Nephron progenitor cell (in vitro differentiated cells): ENCODE measurements around the gene TWNK.

Experiments used
- DNase-seq: peaks from one replicate; pipeline ENCODE4 v3.0.0; 2021
- H3K27ac Mint-ChIP-seq: 2 replicates; pipeline ENCODE4 v1.8.0; 2021; ENCODE audit warnings: mild to moderate bottlenecking, moderate library complexity, mixed read lengths
- H3K27me3 Mint-ChIP-seq: 2 replicates; pipeline ENCODE4 v1.8.0; 2021; ENCODE audit warnings: mild to moderate bottlenecking, low read depth, mixed read lengths; ENCODE audit not compliant: poor library complexity
- H3K36me3 Mint-ChIP-seq: 2 replicates; pipeline ENCODE4 v1.8.0; 2021; ENCODE audit warnings: low read depth, mixed read lengths
- H3K4me1 Mint-ChIP-seq: 2 replicates; pipeline ENCODE4 v1.8.0; 2021; ENCODE audit warnings: mixed read lengths
- H3K4me3 Mint-ChIP-seq: 2 replicates; pipeline ENCODE4 v1.8.0; 2021; ENCODE audit warnings: mild to moderate bottlenecking, moderate library complexity, mixed read lengths
- H3K9me3 Mint-ChIP-seq: 2 replicates; pipeline ENCODE4 v1.8.0; 2021; ENCODE audit warnings: mild to moderate bottlenecking, moderate library complexity, mixed read lengths
- CTCF ChIP-seq: fragments of 200-600 bp; sonication (generic); IDR thresholded peaks from 2 replicates; pipeline ENCODE4 v1.5.0; 2021; ENCODE audit warnings: antibody characterized with exemption

The TWNK gene

GRCh38 chr10:101013365-101013825 is 26.1 kb downstream of the TWNK start:
- Mint-ChIP-seq H3K27me3 (peaks cover 39% of the 10 kb centered on the region), H3K36me3 (no peaks in the 10 kb centered on the region), H3K9me3 (no peaks in the 10 kb centered on the region), H3K4me3 (no peak overlapping the region), H3K27ac (no peak overlapping the region), H3K4me1 (peaks cover 68% of the 10 kb centered on the region)
- no peak for DNase-seq
- TF ChIP-seq CTCF, result no peak

GRCh38 chr10:101014230-101014884 is 27.0 kb downstream of the TWNK start:
- Mint-ChIP-seq H3K27me3 (peaks cover 48% of the 10 kb centered on the region), H3K9me3 (no peaks in the 10 kb centered on the region), H3K4me1 (peaks cover 63% of the 10 kb centered on the region), H3K27ac (no peak overlapping the region), H3K36me3 (no peaks in the 10 kb centered on the region), H3K4me3 (no peak overlapping the region)
- peak; percentile 81 for TF ChIP-seq CTCF
- DNase-seq, result peak; percentile 90

GRCh38 chr10:101014966-101015581 is 27.7 kb downstream of the TWNK start:
- Mint-ChIP-seq H3K4me1 (peaks cover 62% of the 10 kb centered on the region), H3K27me3 (peaks cover 53% of the 10 kb centered on the region), H3K27ac (no peak overlapping the region), H3K36me3 (no peaks in the 10 kb centered on the region), H3K9me3 (no peaks in the 10 kb centered on the region), H3K4me3 (no peak overlapping the region)
- no peak for DNase-seq
- TF ChIP-seq CTCF, result no peak

GRCh38 chr10:101015582-101015973 is 28.2 kb downstream of the TWNK start:
- peaks cover 62% of the 10 kb centered on the region for H3K4me1 Mint-ChIP-seq
- no peak for TF ChIP-seq CTCF

GRCh38 chr10:101016814-101017213 is 29.5 kb downstream of the TWNK start:
- H3K27me3 Mint-ChIP-seq, result peaks cover 70% of the 10 kb centered on the region
- no peak overlapping the region for H3K4me3 Mint-ChIP-seq
- DNase-seq, result no peak
- H3K4me1 Mint-ChIP-seq, result peaks cover 62% of the 10 kb centered on the region
- H3K27ac Mint-ChIP-seq, result peak overlapping the region; percentile 42
- no peaks in the 10 kb centered on the region for H3K9me3 Mint-ChIP-seq
- H3K36me3 Mint-ChIP-seq, result no peaks in the 10 kb centered on the region
- TF ChIP-seq CTCF, result no peak

More at GRCh38 chr10:101015582-101015973, 28.2 kb downstream of the TWNK start:
- H3K27ac Mint-ChIP-seq, result no peak overlapping the region
- no peaks in the 10 kb centered on the region for H3K36me3 Mint-ChIP-seq
- no peak for DNase-seq
- H3K27me3 Mint-ChIP-seq, result peaks cover 58% of the 10 kb centered on the region
- H3K9me3 Mint-ChIP-seq, result no peaks in the 10 kb centered on the region
- H3K4me3 Mint-ChIP-seq, result no peak overlapping the region

- no peak overlapping the region for H3K27ac Mint-ChIP-seq
- H3K27me3 Mint-ChIP-seq, result peaks cover 80% of the 10 kb centered on the region
- peak overlapping the region; percentile 38 for H3K4me3 Mint-ChIP-seq
- H3K9me3 Mint-ChIP-seq, result no peaks in the 10 kb centered on the region
- no peak for TF ChIP-seq CTCF
- no peak for DNase-seq
- H3K36me3 Mint-ChIP-seq, result no peaks in the 10 kb centered on the region
- H3K4me1 Mint-ChIP-seq, result peaks cover 55% of the 10 kb centered on the region
Observed at GRCh38 chr10:101018118-101018599, 30.8 kb downstream of the TWNK start.
